ENCODE data around the gene HEXIM1.

The HEXIM1 gene

GRCh38 chr17:45148183-45149036 is at the start of gene HEXIM1:
Gene HEXIM1, plus strand, starts transcription at chr17:45148475. Its CDS starts 716 bp downstream, at chr17:45149191.
- peak; percentile 99 for DNase-seq (ENCODE audit: low read depth)
- H3K4me3 ChIP-seq (ENCODE audit: low read depth, low read length) = peak within 1 kb of the TSS; percentile 83

GRCh38 chr17:45098869-45099616 is 49.2 kb upstream of the HEXIM1 start:
- peak; percentile 42 for DNase-seq (ENCODE audit: low read depth)
- H3K4me3 ChIP-seq (ENCODE audit: low read depth, low read length) = no peak overlapping the region

GRCh38 chr17:45101546-45101882 is 46.8 kb upstream of the HEXIM1 start:
- no peak overlapping the region for H3K4me3 ChIP-seq (ENCODE audit: low read depth, low read length)
- DNase-seq (ENCODE audit: low read depth) = no peak

GRCh38 chr17:45101883-45102811 is 46.1 kb upstream of the HEXIM1 start:
- no peak for DNase-seq (ENCODE audit: low read depth)
- H3K4me3 ChIP-seq (ENCODE audit: low read depth, low read length) = no peak overlapping the region

GRCh38 chr17:45102856-45103255 is 45.4 kb upstream of the HEXIM1 start:
- no peak for DNase-seq (ENCODE audit: low read depth)
- H3K4me3 ChIP-seq (ENCODE audit: low read depth, low read length) = no peak overlapping the region

- no peak for DNase-seq (ENCODE audit: low read depth)
- H3K4me3 ChIP-seq (ENCODE audit: low read depth, low read length) = no peak overlapping the region
These were observed 44.9 kb upstream of the HEXIM1 start for GRCh38 chr17:45103269-45103795.

GRCh38 chr17:45104029-45104428 is 44.2 kb upstream of the HEXIM1 start:
- no peak for DNase-seq (ENCODE audit: low read depth)
- no peak overlapping the region for H3K4me3 ChIP-seq (ENCODE audit: low read depth, low read length)

GRCh38 chr17:45104497-45104896 is 43.8 kb upstream of the HEXIM1 start:
- no peak overlapping the region for H3K4me3 ChIP-seq (ENCODE audit: low read depth, low read length)
- no peak for DNase-seq (ENCODE audit: low read depth)

- no peak for DNase-seq (ENCODE audit: low read depth)
- no peak overlapping the region for H3K4me3 ChIP-seq (ENCODE audit: low read depth, low read length)
These were observed 43.2 kb upstream of the HEXIM1 start for GRCh38 chr17:45104907-45105624.

GRCh38 chr17:45106096-45106495 is 42.2 kb upstream of the HEXIM1 start:
- DNase-seq (ENCODE audit: low read depth) = no peak
- no peak overlapping the region for H3K4me3 ChIP-seq (ENCODE audit: low read depth, low read length)

- DNase-seq (ENCODE audit: low read depth) = no peak
- no peak overlapping the region for H3K4me3 ChIP-seq (ENCODE audit: low read depth, low read length)
These were observed 41.7 kb upstream of the HEXIM1 start for GRCh38 chr17:45106582-45106981.

GRCh38 chr17:45107293-45108010 is 40.8 kb upstream of the HEXIM1 start:
- no peak overlapping the region for H3K4me3 ChIP-seq (ENCODE audit: low read depth, low read length)
- no peak for DNase-seq (ENCODE audit: low read depth)

- DNase-seq (ENCODE audit: low read depth) = no peak
- H3K4me3 ChIP-seq (ENCODE audit: low read depth, low read length) = no peak overlapping the region
These were observed 40.2 kb upstream of the HEXIM1 start for GRCh38 chr17:45108051-45108450.

GRCh38 chr17:45108595-45109521 is 39.4 kb upstream of the HEXIM1 start:
- H3K4me3 ChIP-seq (ENCODE audit: low read depth, low read length) = no peak overlapping the region
- DNase-seq (ENCODE audit: low read depth) = no peak

GRCh38 chr17:45110676-45111611 is 37.3 kb upstream of the HEXIM1 start:
- no peak overlapping the region for H3K4me3 ChIP-seq (ENCODE audit: low read depth, low read length)
- DNase-seq (ENCODE audit: low read depth) = no peak

- no peak overlapping the region for H3K4me3 ChIP-seq (ENCODE audit: low read depth, low read length)
- no peak for DNase-seq (ENCODE audit: low read depth)
These were observed 36.4 kb upstream of the HEXIM1 start for GRCh38 chr17:45111850-45112249.

Measured in skeletal muscle cell (primary cell).